ENCODE measurements around the gene USP28.

Gene USP28

GRCh38 chr11:113876798-113877669, 1.7 kb upstream of the USP28 start:
- no peak for DNase-seq (ENCODE audit: low read depth)

DNA sequence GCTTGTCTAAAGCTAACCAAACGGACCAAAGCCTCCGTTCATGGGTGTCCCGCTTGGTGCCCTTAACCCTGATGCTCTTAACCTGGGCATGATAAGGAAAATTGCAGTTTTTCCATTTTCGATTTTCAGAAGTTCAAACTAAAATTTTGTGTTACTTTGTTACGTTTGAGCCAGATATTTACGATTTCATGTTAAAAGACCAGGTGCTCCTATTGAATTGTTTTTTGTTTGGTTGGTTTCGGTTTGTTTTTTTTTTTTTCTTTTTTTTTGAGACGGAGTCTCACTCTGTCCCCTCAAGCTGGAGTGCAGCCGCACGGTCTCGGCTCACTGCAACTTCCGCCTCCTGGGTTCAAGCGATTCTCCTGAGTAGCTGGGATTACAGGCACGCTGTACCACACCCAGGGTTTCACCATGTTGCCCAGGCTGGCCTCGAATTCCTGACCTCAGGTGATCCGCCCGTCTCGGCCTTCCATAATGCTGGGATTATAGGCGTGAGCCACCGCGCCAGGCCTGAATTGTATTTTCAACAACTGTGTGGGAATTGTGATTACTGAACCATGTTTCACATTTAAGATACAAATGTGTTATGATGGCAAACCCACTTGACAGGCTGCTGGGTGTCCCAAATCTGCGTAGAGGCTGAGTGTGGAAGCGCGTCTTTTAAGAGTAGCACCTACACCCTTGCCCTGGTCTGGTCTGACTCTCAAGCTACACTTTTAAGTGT, 864 bp upstream of the USP28 start:
- DNase-seq (ENCODE audit: low read depth): no peak

DNA sequence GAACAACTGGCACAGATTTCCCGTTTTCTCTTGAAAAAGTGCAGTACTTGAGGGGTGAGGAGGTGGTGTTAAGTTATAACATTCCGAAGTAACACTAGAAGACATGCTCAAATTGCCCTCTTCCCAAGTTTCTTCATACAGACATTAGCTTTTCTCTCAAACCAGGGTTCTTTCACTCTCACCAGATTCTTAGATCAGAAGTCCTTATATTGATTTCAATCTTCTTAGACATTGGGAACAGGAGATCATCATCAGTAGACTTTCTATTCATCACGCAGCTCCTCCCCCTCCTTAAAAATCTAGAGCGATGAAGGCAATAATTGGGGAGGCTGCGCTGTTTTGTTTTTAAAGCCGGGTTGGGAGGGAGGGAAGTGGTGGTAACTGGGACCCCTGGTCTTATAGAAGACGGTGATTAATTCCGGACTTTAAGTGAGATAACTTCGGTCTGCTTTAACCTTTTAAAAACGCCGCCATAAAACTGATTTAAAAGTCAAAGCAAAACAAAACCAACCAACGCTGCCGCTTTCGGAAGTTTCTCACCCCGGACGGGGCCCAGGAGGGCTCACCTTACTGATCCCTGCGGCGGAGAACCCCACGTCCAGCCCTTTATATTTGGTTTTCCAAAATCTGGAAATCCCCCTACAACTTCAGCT, 665 bp downstream of the USP28 start:
- peak; percentile 39 for DNase-seq (ENCODE audit: low read depth)

DNA sequence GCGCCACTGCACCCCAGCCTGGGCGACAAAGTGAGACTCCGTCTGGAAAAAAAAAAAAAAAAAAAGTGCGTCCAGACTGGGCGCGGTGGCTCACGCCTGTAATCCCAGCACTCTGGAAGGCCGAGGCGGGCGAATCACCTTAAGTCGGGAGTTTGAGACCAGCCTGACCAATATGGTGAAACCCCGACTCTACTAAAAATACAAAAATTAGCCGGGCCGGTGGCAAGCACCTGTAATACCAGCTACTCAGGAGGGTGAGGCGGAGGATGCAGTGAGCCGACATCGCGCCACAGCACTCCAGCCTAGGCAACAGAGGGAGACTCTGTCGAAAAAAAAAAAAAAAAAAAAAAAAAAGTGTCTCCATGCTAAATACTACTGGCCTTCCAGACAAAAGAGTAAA, 1.3 kb downstream of the USP28 start:
- no peak for DNase-seq (ENCODE audit: low read depth)

DNA sequence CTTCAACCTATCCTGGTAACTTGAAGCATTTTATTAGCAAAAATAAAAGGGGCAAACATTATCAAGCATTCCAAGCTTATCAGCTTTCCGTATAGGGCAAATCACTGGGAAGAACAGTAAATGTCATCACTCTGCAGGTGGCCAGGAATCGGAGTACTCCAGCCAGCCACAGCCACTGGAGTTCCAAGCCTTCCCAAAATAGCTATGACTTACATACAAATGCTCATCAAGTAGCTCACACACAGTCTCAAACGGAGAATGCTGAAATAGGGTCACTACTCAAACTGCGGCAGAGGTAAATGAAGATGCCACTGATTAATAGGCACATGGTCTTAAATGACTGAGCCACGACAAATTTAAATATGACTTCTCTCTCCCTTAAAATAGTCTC, 2.1 kb downstream of the USP28 start:
- DNase-seq (ENCODE audit: low read depth): no peak

- no peak for DNase-seq (ENCODE audit: low read depth)
Observed at GRCh38 chr11:113871336-113871735, 4.0 kb downstream of the USP28 start.

- no peak for DNase-seq (ENCODE audit: low read depth)
Observed at GRCh38 chr11:113867843-113868503, 7.4 kb downstream of the USP28 start.

DNA sequence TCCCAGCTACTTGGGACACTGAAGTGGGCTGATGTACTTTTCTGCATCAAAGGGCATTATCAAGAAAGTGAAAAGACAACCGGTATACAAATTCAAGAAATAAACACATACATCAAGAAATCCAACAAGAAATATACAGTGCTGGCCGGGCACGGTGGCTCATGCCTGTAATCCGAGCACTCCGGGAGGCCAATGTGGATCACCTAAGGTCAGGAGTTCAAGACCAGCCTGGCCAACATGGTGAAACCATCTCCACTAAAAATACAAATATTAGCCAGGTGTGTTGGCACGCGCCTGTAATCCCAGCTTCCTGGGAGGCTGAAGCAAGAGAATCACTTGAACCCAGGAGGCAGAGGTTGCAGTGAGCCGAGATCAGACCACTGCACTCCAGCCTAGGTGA, 9.5 kb downstream of the USP28 start:
- DNase-seq (ENCODE audit: low read depth): no peak

DNA sequence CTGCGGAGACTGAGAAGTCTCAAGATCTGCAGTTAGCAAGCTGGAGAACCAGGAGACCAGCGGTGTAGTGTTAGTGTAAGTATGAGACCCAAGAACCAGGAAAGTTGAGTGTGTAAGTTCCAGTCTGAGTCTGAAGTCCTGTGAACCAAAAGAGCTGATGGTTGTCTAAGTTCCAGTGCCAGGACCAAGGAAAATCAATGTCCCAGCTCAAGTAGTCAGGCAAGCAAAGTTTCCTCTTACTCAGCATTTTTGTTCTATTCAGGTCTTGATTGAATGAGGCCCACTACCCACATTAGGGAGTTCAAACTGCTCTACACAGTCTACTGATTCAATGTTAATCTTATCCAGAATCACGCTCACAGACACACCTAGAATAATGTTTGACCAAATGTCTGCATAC, 11.0 kb downstream of the USP28 start:
- DNase-seq (ENCODE audit: low read depth): no peak

GRCh38 chr11:113862435-113862834, 12.9 kb downstream of the USP28 start:
- DNase-seq (ENCODE audit: low read depth): peak; percentile 89

GRCh38 chr11:113859665-113860064, 15.7 kb downstream of the USP28 start:
- no peak for DNase-seq (ENCODE audit: low read depth)

- no peak for DNase-seq (ENCODE audit: low read depth)
Observed at GRCh38 chr11:113856966-113857759, 18.2 kb downstream of the USP28 start.

- DNase-seq (ENCODE audit: low read depth): no peak
Observed at GRCh38 chr11:113855803-113856202, 19.6 kb downstream of the USP28 start.

DNA sequence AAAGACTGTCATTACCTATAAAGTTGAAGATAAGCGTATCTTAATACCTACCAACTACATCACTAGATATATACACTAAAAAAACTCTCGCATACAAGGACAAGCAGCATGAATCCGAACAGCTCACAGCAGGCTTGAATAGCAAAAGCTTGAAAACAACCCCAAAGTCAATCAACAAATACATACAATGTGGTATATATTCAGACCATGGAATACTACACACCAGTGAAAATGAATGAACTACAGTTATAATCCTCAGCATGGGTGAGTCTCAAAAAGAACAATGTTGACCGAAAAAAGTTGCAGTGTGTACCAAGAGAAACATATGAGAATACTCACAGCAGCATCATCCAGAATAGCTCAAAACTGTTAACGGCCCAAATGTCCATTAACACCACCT, 25.2 kb downstream of the USP28 start:
- DNase-seq (ENCODE audit: low read depth): no peak

- no peak for DNase-seq (ENCODE audit: low read depth)
Observed at GRCh38 chr11:113849713-113850112, 25.7 kb downstream of the USP28 start.

DNA sequence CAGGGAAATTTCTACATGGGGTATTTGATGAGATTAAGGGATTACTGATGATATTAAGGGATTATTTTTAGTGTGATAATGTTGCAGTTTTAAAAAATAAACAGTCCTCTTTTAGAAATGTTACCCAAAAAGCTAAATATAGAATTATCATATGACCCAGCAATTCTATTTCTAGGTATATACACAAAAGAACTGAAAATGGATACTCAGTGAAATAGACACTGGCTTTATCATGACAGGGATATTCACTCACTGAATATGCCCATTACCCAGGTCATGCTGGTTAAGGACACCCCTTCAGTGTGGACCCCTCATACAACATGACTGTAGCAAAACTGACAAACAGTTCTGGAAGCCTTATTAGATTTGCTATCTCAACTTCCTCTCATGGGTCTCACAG, 27.8 kb downstream of the USP28 start:
- no peak for DNase-seq (ENCODE audit: low read depth)

- DNase-seq (ENCODE audit: low read depth): no peak
Observed at GRCh38 chr11:113847111-113847510, 28.3 kb downstream of the USP28 start.

DNA sequence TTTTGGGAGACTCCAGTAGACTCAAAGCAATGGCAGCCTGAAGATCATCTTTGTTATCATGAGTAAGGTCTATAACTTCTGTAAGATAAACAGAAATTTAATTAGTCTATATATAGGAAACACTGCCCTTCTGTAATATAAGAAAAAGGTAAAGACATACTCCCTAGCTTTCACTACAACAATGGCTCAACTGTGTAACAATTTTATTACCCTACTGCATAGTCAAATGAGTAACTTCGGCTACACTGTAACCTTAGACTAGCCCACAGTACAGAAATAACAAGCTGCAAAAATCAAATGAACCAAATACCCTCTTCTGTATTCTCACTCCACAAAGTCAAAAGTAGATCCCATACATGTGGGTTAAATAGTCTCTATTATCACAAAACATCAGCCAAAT, 33.7 kb downstream of the USP28 start:
- no peak for DNase-seq (ENCODE audit: low read depth)

GRCh38 chr11:113840932-113841664, 34.3 kb downstream of the USP28 start:
- DNase-seq (ENCODE audit: low read depth): no peak

DNA sequence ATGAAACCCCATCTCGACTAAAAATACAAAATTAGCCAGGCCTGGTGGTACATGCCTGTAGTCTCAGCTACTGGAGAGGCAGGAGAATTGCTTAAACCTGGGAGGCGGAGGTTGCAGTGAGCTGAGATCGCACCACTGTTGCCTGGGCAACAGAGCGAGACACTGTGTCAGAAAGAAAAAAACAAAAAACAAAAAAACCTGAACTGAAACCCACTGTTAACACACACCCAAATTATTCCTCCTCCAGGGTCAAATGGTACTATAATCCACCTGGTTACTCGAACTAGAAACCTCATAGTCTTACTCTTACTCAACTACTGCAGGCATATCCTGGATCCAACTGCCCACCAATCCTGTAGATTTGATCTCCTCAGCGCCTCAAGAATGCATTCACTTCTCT, 35.5 kb downstream of the USP28 start:
- no peak for DNase-seq (ENCODE audit: low read depth)

DNA sequence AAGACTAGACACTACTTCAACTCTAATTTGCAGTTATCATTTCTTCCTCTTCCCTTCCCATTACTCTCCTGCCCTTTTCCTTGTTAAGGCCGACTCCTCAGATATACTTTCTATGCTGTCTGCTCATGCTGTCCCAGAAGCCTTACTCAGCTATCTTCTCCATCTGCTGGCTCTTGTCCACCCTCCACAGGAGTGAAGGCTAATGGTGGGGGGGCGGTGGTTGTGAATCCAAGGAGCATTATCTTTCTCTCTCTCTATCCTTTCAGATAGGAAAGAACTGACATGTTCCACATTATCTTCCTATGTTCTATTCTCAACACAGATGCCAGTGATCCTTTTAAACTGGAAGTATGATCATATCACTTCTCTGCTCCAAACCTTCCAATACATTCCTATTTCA, 37.4 kb downstream of the USP28 start:
- no peak for DNase-seq (ENCODE audit: low read depth)

Data from iris pigment epithelial cell (primary cell).